Muscle of leg (tissue), 11 donors: ENCODE results near the gene TBC1D32. TPM values are rescaled to one million over a fixed set of nuclear protein-coding genes. Genes with fewer than 3 reads are reported as not detected.

Source experiments
- DNase-seq: peaks from one replicate; pipeline ENCODE4 v3.0.0; 2013
- H3K27ac ChIP-seq: one replicate; pipeline ENCODE4 v1.5.1; 2013; ENCODE audit warnings: mild to moderate bottlenecking, low read length, control low read depth
- H3K27me3 ChIP-seq: one replicate; pipeline ENCODE4 v1.6.1; 2013; ENCODE audit warnings: low read length; ENCODE audit not compliant: control insufficient read depth, insufficient read depth
- H3K36me3 ChIP-seq: one replicate; pipeline ENCODE4 v1.6.1; 2013; ENCODE audit warnings: low read length; ENCODE audit not compliant: control insufficient read depth, insufficient read depth
- H3K4me1 ChIP-seq: one replicate; pipeline ENCODE4 v1.6.1; 2013; ENCODE audit warnings: low read length; ENCODE audit not compliant: control insufficient read depth, insufficient read depth
- H3K4me3 ChIP-seq: one replicate; pipeline ENCODE4 v1.5.1; 2013; ENCODE audit warnings: low read length, control low read depth
- H3K9me3 ChIP-seq: replicated peaks from 2 replicates; pipeline ENCODE4 v1.6.1; 2013; ENCODE audit warnings: low read depth, low read length; ENCODE audit not compliant: control insufficient read depth
- WGBS: methylation state at CpG from one replicate; pipeline ENCODE4 v1.1.5; 2013; ENCODE audit warnings: missing lambda C conversion rate; ENCODE audit not compliant: insufficient coverage; 5-methylcytosine and 5-hydroxymethylcytosine counted together
- polyA plus RNA-seq, 8 donors: library from polyadenylated mRNA; unstranded; fragments of 120-200 nt; gene quantifications; one replicate each; pipeline versions ENCODE4 v1.2.1 to v1.2.3, GENCODE V29; 2013; ENCODE audit warnings: inconsistent platforms in 1 of 8, low replicate concordance in 1 of 8; ENCODE audit not compliant: insufficient read length in 8 of 8, insufficient read depth in 1 of 8
- total RNA-seq: library from RNA; stranded (reverse); fragments of 120-200 nt; gene quantifications from one replicate; pipeline ENCODE4 v1.2.4, GENCODE V29; 2013

TBC1D32 gene
- total and polyA plus RNA-seq, 9 donors, result 5.1 to 12.9 (median 5.8) TPM

DNA sequence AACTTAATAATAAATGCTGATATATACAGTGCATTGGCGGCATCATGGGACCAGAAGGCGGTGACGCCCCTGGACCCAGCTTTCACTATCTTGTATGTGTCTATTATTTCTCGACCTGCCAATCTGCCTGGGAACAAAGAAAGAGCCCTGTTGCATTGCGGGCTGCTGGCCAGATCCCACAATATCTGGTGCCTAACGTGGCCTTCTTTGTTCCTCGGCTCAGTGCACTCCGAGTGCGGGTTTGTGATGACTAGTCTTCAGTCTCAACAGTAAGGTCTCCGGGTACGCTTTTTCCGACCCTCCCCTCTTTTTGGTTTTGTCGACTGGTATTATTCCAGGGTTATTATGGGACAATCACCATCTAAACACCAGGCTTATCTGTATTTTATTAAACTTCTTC is 291.5 kb downstream of the TBC1D32 start:
- H3K27ac ChIP-seq, result no peak overlapping the region
- no peaks in the 10 kb centered on the region for H3K27me3 ChIP-seq
- 92% methylated on average over 7 of the region's 13 CpGs for WGBS
- no peak for DNase-seq
- no peak overlapping the region for H3K4me3 ChIP-seq
- no peaks in the 10 kb centered on the region for H3K36me3 ChIP-seq
- peaks cover 3% of the 10 kb centered on the region for H3K9me3 ChIP-seq
- no peaks in the 10 kb centered on the region for H3K4me1 ChIP-seq

DNA sequence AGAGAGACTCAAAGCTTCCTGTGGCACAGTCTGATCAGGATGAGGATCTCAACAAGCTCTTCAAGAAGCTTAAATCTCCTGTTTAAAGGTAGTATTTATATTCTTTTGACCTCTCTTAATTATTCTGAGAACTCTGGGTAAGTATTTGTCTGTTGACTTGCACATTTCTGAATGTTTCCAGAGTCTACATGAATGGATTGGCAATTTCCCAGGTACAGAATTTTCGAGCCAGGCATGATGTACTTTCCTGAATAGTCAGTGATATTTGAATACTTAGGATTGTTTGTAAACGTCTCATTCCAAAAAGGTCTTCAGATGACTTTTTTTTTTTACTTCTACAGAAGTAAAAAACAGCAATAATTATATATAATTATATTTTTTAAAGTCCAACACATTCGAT is 293.4 kb downstream of the TBC1D32 start:
- Histone ChIP-seq H3K4me3 (no peak overlapping the region), H3K4me1 (no peaks in the 10 kb centered on the region), H3K27me3 (no peaks in the 10 kb centered on the region), H3K9me3 (peaks cover 3% of the 10 kb centered on the region), H3K27ac (no peak overlapping the region), H3K36me3 (no peaks in the 10 kb centered on the region)
- WGBS, result no CpG with 5 or more reads among the region's 3 CpGs
- DNase-seq, result peak; percentile 70

DNA sequence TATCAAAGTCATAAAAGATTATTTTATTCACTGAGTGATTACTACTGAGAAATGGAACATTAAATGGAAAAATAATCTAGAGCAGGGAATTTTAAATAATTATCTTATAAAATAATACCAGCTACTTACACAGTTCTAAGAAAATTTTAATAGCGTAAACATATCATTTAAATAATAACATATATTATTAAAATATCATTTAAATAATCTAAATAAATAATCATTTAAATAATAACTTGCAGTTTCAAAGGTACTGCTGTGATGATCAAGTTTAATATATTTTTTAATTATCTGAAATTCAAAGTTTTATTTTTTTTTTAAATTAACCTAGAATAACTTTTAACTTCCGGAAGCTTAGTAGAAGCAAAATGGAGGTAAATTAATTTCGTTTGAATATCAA is 301.2 kb downstream of the TBC1D32 start:
- DNase-seq, result no peak
- Histone ChIP-seq H3K9me3 (no peaks in the 10 kb centered on the region), H3K27ac (no peak overlapping the region), H3K27me3 (no peaks in the 10 kb centered on the region), H3K4me1 (no peaks in the 10 kb centered on the region), H3K4me3 (no peak overlapping the region), H3K36me3 (no peaks in the 10 kb centered on the region)
- no CpG with 5 or more reads among the region's 3 CpGs for WGBS

DNA sequence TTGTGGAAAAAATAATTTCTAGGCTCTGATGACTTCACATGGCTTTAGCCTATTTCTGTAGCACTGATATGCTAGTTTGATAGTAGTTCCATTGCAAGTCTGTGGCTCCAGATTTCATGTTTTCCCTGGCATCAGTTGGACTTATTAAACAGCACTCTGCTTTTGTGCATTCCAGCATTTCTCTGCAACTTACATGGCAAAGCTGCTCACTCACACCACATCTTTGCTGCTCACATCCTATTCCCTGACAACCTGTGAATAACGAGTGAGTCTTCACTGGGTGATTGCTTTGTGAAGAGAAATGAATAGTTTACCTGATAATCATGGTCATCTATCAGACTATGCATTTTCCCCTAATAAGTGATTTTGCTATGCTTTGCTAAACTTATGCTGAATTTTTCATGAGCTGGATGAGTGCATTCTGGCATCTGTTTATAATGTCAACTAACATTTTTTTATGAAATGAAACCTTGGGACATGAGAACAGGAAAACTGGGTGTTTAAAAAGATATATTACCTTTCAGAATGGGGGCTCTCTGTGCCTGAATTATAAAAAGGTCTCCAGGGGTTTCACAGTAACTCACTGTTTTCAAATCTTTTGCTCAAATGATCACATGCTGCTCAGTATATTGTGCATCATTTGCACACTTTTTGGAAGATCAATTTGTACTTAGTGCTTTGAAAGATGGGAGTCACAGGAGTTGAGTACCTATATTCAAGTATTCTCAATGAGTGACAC is 301.8 kb downstream of the TBC1D32 start:
- H3K4me1 ChIP-seq, result no peaks in the 10 kb centered on the region
- no peak overlapping the region for H3K4me3 ChIP-seq
- no peaks in the 10 kb centered on the region for H3K9me3 ChIP-seq
- H3K27ac ChIP-seq, result no peak overlapping the region
- no peaks in the 10 kb centered on the region for H3K27me3 ChIP-seq
- peak; percentile 2 for DNase-seq
- no peaks in the 10 kb centered on the region for H3K36me3 ChIP-seq
- WGBS, result no CpG with 5 or more reads among the region's 1 CpG

Other genes with a start within 250 kb of the TBC1D32 start
- 55.9 TPM for gene GJA1, start 101.2 kb upstream of the TBC1D32 start, total RNA-seq
- gene GJA1, start 101.2 kb upstream of the TBC1D32 start, polyA plus RNA-seq, result 100 to 1,000 TPM in 2 of 8 donors, 10 to 100 TPM in 6; 40.4 to 126 (median 66.4) TPM